ENCODE results near the gene GPRC6A. TPM values are rescaled to one million over a fixed set of nuclear protein-coding genes. Genes with fewer than 3 reads are reported as not detected.
"Not testable (repeated sequence)": the region's sequence is repeated elsewhere in the genome, so short reads cannot be mapped to it uniquely, and the experiment has no call there.

Gene GPRC6A
- polyA plus RNA-seq, 1 experiment: not detected

DNA sequence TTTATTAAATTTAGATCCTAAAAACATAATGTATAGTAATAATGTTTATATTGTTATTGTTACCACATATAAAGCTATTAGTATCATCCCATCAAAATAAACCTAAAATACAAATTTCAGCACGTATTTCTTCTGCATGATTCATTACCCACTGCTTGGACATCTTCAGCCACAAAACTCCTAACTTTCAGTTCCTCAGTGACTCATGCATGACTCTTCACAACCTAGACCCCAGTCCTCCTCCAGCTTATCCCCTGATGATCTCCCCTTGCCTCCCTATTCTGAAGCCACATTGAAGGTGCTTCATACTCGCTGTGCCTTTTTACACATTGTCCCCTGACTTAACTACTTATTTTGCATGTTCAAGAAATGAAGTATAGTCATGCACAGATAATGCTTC is 11.2 kb upstream of the GPRC6A start:
- Histone ChIP-seq H3K9me3 (ENCODE audit: control insufficient read depth, insufficient read depth, low read length) (no peaks in the 10 kb centered on the region), H3K27ac (ENCODE audit: low read depth, low read length) (no peak overlapping the region), H3K27me3 (ENCODE audit: control insufficient read depth, insufficient read depth, low read length) (no peaks in the 10 kb centered on the region), H3K4me3 (ENCODE audit: low read depth, low read length) (no peak overlapping the region)
- DNase-seq (ENCODE audit: low read depth, low spot score): no peak
- ChIA-PET CTCF (no interaction called here), POLR2A (no interaction called here)
- TF ChIP-seq, protein P1, sequence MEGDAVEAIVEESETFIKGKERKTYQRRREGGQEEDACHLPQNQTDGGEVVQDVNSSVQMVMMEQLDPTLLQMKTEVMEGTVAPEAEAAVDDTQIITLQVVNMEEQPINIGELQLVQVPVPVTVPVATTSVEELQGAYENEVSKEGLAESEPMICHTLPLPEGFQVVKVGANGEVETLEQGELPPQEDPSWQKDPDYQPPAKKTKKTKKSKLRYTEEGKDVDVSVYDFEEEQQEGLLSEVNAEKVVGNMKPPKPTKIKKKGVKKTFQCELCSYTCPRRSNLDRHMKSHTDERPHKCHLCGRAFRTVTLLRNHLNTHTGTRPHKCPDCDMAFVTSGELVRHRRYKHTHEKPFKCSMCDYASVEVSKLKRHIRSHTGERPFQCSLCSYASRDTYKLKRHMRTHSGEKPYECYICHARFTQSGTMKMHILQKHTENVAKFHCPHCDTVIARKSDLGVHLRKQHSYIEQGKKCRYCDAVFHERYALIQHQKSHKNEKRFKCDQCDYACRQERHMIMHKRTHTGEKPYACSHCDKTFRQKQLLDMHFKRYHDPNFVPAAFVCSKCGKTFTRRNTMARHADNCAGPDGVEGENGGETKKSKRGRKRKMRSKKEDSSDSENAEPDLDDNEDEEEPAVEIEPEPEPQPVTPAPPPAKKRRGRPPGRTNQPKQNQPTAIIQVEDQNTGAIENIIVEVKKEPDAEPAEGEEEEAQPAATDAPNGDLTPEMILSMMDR (IDR thresholded peaks at IDR 0.05; ENCODE audit: low read depth, low read length): no peak

DNA sequence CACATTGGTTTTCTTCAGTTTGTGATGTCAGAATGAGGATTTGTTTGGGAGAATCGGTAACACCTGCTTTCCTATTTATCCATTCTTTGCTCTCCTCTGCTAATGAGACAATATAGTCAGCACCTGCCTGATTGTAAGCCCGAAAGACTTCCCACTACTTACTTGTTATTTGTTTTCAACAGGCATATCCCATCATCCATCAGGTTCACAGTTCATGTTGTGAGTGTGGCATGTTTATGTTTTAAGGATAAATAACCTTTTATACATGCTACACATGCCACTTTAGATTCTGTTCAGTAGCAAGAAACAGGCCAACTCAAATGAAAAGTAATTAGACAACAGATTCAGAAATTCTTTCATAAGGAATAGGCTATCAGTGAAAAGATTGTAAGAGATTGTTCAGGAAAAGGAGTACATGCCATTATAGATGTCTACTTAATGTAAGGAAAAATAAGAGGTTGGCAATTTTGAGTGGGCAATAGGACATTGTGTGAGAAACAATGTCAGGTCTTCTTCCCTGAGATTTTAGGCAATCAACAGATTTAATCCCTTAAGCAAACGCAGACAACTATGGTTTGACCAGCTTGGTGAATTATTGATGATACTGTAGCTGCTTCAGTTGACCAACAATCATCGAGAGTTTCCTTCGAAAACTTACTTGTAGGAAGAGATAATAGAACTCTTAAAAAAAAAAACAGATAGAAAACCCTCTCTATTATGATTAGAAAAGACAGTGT is 7.9 kb upstream of the GPRC6A start:
- no peak for DNase-seq (ENCODE audit: low read depth, low spot score)
- H3K9me3 ChIP-seq (ENCODE audit: control insufficient read depth, insufficient read depth, low read length): no peaks in the 10 kb centered on the region
- ChIA-PET POLR2A (no interaction called here), CTCF (interaction anchor here (1.2 to 1.8 kb wide), 3 partner anchors 10 to 57 kb away, joined by 3 to 4 read pairs (median 3); no protein-coding TSS in a partner anchor)
- TF ChIP-seq, protein P1 (IDR thresholded peaks at IDR 0.05; ENCODE audit: low read depth, low read length): no peak
- no peaks in the 10 kb centered on the region for H3K27me3 ChIP-seq (ENCODE audit: control insufficient read depth, insufficient read depth, low read length)
- H3K4me3 ChIP-seq (ENCODE audit: low read depth, low read length): no peak overlapping the region
- H3K27ac ChIP-seq (ENCODE audit: low read depth, low read length): no peak overlapping the region

DNA sequence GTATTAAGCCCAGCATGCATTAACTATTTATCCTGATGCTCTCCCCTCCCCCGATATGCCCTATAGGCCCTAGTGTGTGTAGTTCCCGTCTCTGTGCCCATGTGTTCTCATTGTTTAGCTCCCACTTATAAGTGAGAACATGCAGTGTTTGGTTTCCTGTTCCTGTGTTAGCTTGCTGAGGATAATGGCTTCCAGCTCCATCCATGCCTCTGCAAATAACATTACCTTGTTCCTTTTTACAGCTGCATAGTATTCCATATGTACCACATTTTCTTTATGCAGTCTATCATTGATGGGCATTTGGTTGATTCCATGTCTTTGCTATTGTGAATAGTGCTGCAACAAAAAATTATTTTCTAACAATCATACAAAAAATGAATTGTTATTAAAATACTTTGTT is 5.6 kb upstream of the GPRC6A start:
- H3K4me3 ChIP-seq (ENCODE audit: low read depth, low read length); H3K9me3 ChIP-seq (ENCODE audit: control insufficient read depth, insufficient read depth, low read length); H3K27me3 ChIP-seq (ENCODE audit: control insufficient read depth, insufficient read depth, low read length); DNase-seq (ENCODE audit: low read depth, low spot score); H3K27ac ChIP-seq (ENCODE audit: low read depth, low read length); POLR2A ChIA-PET; CTCF ChIA-PET: not testable (repeated sequence)

DNA sequence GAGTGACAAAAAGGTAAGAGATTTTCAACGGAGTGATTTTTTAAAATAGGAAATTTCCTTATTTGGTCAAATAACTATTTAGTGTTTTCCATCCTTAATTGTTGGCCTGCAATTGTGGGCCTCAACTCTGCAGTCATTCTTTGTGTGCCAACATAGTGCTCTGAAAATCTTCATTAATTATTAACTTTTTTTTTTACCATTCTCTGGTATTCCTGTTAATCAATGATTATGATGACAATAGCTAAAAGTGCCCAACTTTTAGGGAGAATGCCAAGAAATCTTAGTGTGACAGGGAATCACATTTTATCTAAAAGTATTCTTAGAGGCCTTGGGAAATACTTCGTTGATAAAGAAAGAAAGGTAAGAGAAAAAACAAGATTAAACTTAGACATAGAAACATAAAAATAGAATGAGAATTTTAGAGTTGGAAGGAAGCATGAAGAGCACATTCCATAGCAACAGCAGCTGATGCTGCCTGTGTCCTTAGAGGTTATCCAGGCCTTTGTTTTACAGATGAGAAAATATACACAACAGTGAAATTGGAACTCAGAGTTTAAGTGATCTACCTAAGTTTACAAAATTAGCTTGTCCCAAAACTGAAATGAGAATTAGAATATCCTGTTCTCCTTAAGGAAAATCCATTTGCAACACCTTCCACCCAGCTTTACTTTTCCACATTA is 1.2 kb downstream of the GPRC6A start:
- no peaks in the 10 kb centered on the region for H3K27me3 ChIP-seq (ENCODE audit: control insufficient read depth, insufficient read depth, low read length)
- TF ChIP-seq, protein P1 (IDR thresholded peaks at IDR 0.05; ENCODE audit: low read depth, low read length): no peak
- no peak for DNase-seq (ENCODE audit: low read depth, low spot score)
- POLR2A ChIA-PET: no interaction called here
- no peak overlapping the region for H3K27ac ChIP-seq (ENCODE audit: low read depth, low read length)
- CTCF ChIA-PET: no interaction called here
- H3K9me3 ChIP-seq (ENCODE audit: control insufficient read depth, insufficient read depth, low read length): no peaks in the 10 kb centered on the region
- H3K4me3 ChIP-seq (ENCODE audit: low read depth, low read length): no peak overlapping the region

DNA sequence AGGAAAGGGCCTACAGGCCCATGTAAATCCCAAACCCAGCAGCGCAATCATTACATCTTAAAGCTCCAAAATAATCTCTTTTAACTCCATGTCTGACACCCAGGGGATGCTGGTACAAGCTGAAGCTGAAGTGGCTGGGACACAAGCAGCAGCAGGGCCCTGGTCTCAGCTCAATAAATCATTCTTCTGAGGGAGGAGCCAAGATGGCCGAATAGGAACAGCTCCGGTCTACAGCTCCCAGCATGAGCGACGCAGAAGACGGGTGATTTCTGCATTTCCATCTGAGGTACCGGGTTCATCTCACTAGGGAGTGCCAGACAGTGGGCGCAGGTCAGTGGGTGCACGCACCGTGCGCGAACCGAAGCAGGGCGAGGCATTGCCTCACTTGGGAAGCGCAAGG is 12.5 kb downstream of the GPRC6A start:
- H3K27me3 ChIP-seq (ENCODE audit: control insufficient read depth, insufficient read depth, low read length); H3K4me3 ChIP-seq (ENCODE audit: low read depth, low read length); H3K9me3 ChIP-seq (ENCODE audit: control insufficient read depth, insufficient read depth, low read length); CTCF ChIA-PET; POLR2A ChIA-PET; DNase-seq (ENCODE audit: low read depth, low spot score); H3K27ac ChIP-seq (ENCODE audit: low read depth, low read length): not testable (repeated sequence)

DNA sequence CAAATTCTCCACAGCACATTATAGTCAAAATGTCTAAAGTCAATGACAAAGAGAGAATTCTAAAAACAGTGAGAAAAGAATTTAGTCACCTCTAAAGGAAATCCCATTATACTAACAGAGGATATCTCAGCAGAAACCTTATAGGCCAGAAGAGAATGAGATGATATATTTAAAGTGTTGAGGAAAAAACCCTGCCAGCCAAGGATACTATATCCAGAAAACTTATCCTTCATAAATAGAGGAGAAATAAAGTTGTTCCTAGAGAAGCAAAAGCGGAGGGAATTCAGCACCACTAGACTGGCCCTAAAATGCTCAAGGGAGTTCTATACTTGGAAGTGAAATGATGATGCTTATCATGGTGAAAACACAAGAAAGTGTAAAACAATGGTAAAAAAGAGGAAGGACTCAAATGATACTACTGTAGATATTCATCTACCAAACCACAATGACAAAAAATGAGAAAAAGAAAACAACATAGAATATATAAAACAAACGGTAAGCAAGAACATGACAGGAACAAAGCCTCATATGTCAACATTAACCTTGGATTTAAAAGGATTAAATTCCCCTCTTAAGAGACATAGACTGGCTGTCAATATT is 16.7 kb downstream of the GPRC6A start:
- POLR2A ChIA-PET: no interaction called here
- no peak overlapping the region for H3K27ac ChIP-seq (ENCODE audit: low read depth, low read length)

More for the DNA sequence above, 16.7 kb downstream of the GPRC6A start:
- Histone ChIP-seq H3K27me3 (ENCODE audit: control insufficient read depth, insufficient read depth, low read length) (no peaks in the 10 kb centered on the region), H3K9me3 (ENCODE audit: control insufficient read depth, insufficient read depth, low read length) (no peaks in the 10 kb centered on the region), H3K4me3 (ENCODE audit: low read depth, low read length) (no peak overlapping the region)
- CTCF ChIA-PET: no interaction called here
- TF ChIP-seq, protein P1 (IDR thresholded peaks at IDR 0.05; ENCODE audit: low read depth, low read length): no peak
- no peak for DNase-seq (ENCODE audit: low read depth, low spot score)
